GM18867 (cell line): ENCODE measurements around the gene CAPZB.

Experiments
- ATAC-seq: cut with Tn5 transposase; IDR thresholded peaks from one replicate; pipeline ENCODE4 v1.9.1; 2021; ENCODE audit warnings: mild to moderate bottlenecking, moderate library complexity; ENCODE audit not compliant: unreplicated experiment

Gene CAPZB

DNA sequence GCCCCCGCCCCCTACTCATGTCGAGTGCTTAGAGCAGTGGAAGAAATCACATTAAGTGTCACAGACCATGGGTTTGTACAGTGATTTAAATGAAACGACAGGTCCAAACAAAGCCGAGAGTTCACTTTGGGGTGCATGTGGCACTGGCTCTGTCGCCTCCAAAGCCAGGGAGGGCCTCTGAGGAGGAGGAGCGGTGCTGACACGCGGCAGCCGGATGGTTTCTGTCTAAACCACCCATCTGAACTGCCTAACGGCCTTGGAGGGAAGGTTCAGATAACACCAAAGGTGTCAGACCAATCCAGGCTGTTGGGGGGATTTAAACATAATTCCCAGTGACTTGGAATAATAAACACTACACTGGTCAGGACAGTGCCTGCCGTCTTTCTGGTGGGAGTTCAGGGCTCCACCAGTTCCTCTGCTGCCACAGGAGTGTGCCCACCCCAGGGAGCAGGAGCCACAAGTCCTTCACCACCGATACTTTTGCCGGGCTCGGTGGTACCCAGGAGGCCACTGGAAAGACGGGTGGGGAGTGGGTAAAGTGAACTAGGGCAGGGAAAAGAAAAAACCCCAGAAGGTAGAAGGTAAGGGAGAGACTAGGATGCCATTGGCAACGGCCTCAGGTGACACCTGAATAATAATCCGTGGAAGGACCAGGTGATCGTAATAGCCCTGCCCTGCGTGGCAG is 95.0 kb downstream of the CAPZB start:
- no peak for ATAC-seq

DNA sequence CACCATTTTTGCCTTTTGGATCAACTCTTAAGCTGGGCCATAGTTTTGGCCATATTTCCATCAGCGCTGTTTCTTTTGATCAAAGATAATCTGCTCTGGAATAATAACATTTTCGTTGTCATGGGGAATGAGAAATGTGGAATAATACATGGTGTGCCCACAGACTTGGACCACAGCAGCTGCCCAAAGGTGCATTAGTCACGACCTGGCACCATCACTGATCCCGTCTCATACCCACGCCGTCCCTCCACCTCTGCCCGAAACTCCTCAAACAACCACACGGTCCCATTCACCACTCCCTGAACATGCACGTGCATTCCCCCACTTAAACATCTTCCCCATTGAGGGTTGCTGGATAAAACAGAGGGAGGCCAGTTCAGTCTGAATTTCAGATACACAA is 96.4 kb downstream of the CAPZB start:
- no peak for ATAC-seq

DNA sequence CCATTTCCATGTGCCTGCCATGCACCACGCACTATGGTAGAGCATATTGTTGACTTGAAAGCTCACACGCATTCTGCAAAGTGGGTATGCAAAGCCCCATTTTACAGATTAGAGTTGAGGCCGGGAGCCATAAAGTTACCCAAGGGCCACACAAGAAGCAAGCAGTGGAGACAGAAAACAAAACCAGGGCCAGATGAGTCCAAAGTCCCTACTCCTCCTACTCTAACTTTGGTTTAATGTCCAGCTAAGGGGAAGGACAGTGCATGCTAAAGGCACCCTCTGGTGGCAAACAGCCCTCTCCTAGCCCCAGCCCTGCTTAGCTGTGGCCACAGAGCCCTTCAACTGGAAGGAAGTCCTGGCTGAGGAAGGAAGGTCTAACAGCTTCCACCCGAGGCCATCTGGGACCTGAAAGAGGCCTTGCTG is 98.3 kb downstream of the CAPZB start:
- ATAC-seq: no peak

DNA sequence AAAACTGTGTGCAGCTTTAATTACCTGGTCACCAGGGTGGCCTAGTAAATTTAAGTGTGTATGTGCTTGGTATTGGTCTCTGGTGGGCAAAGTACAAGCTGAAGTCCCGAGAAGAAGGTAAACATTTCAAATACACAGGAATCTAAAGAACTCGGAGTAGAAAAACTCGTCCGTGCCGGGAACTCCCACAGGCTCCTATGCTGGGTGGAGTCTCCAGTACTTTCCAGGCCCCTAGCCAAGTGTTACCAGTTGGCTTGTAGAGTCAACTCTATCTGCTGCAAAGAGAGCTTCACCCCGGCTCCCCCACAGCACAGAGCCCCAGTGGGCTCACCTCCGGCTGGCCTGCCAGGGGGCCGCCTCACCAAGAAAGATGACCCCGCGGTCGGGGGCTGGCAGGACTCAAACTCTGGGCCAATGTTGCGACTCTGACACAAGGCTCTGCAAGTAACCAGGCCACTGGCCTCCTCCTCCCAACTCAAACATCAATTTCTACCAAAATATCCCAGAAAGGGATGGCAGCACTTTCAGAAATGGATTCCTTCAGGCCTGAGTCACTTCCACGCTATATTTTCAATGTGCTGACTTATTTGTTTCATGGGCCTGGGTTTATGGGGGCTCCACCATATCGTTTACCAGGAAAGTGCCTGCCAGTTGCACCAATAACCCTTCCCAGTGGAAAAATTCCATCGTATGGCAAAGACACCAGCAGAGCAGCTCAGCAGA is 99.3 kb downstream of the CAPZB start:
- ATAC-seq: no peak

DNA sequence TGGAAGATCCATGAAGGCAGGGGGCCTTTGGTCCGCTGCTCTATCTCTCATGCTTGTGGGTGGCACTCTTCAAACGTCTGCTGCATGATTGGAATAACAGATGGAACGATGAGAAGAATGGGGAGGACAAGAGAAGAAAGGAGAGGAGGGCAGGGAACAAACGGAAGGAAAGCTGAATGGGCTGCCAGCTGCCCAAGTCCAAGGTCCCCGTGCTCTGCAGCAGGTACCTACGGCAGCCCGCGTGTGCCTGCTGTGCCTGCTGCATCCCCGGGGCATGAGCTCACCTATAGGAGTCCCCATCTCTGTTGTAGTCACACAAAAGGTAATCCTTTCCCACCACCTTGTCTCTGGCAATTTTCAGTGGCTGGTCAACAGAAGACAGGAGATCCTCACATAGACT is 100.1 kb downstream of the CAPZB start:
- no peak for ATAC-seq

DNA sequence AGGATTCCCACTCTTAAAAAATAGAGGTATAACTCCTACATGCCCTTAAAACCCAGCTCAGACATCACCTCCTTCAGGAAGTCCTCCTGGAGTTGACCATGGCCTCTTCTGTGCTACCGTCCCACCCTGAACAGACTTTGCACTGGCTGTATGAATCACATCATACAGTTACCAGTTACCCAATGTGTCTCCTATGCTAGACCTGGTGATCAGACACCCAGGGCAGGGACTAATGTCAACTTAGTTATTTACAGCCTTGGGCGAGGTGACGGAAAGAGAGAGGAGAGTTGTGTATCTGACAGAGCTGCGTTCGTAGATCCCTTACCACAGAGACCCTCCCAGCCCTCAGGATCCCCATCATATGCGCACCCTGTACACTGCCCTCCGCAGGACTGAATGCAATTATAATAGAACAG is 100.6 kb downstream of the CAPZB start:
- no peak for ATAC-seq

DNA sequence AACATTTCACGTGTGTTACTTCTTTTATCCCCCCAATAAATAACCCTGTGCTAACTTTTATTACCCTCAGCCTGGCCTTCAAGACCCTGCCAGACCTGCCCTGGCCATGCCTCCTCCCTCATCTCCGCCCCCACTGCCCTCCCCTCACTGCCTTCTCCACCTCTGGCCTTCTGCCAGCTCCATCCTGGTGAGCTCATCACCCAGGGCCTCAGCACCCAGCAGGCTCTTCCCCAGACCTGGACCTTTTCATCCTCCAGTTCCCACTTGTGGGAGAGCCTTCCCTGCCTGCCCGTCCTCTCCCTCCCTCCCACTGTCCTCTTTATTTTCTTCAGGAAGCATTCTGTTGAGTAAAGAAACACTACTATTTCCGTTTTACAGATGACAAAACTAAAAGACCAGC is 101.2 kb downstream of the CAPZB start:
- ATAC-seq: no peak

DNA sequence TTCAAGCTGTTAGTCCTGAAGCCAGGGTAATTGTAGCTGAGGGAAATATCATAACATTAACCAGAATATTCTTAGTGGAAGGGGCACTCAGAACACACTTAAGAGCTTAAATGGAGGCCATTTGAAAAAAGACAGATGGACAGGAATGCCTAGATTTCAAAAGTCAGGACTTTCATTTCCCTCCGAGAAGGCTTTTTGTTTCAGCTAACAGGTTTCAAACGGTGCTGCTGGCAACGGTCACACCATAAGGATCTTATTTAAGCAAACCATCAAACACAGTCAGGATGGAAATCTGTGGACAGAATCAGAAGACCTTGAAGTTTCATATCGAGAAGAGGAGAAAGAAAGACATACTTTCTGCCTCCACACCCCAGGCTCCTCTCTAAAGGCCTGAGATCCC is 103.1 kb downstream of the CAPZB start:
- no peak for ATAC-seq

DNA sequence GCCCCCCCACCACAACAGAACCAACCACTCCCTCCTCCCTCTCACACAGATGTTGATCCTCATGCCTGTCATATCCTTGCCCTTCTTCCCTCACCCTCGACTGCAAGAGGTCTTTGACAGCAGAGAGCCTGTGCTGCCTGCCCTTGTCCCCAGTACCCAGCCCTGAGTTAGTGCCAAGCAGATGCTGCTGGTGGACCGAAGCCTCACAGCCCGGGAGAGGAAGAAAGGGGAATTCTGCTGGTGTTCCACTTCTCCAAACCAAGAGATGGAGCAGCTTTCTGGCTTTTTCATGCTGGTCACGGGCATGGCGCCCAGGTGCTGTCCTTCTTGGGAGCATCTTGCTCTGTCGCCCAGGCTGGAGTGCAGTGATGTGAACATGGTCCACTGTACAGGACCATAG is 104.1 kb downstream of the CAPZB start:
- ATAC-seq: no peak

DNA sequence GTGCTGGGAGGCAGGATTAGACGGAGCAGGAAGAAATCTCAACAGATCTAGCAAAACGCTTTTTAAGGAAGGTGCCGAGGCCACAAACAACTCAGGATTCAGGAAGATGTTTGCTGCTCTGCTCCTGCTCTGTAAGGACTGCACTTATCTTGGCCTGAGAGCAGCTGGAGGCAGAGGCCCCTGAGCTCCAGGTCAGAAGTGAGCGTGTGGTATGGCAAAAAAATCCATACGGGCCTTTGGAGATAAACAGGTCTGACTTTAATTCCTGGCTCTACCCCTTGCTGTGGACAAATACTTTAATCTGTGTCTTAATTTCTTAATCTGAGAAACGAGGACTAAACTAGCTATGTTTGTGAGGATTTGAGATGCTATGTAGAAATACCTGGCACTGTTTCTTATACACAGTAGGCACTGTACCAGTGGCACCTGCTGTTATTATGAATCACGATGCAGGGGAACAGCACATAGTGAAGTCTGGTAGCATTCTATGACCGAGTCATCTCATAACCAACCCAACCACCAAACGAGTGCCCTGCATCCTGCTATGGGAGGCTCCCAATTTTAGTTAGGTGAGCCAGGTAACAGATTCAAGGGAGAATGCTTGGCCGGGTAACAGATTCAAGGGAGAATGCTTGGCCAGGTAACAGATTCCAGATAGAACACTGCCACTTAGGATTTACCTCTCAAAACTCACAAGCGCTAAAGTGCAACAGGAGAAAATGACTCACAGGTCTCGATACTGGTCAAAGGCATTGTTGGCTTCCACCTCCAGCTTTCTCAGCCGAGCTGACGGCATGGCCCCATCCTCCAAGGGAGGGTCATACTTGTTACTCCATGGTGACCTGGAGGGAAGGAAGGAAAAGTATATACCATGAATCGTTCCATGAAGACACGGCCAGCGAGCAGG is 107.3 kb downstream of the CAPZB start:
- ATAC-seq: no peak

DNA sequence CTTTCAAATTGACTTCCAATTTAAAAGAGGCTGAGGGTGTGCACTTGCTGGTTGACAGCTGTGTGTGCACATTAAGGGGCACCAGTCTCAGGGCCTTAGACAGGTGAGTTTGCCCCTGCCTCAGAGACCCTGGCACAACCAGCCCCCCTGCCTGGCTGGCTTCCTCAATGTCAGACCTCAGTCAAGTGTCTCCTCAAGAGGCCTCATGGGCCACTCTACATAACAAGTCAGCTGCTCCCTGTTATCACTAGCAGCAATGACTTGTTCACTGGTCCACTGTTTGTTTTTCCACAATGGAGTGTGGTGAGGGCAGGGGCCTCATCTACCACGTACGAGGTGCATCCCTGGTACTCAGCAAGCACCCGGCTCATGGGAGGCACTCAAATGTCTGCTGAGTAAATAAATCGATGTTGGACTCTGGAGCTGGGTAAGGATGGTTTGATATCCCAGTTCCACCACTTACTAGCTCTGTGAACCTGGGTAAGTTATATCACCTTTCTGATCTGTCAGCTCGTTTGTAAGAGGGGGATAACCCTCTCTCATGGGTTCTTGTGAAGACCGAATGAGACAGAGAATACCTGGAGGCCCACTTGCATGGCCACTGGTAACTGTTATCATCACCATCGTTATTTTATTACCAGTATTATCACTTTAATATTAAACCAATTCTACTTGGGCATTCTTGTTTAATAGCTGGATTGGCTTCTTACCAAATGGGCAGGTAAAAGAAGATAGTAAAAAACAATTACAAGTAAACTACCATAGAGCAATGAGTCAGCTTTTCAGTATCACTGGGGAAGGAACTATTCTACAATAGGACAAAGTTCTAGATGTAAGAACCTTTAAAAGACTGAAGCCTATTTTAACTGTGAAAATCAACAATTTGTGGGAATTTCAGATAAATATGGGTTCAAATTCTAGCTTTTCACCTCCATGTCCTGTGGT is 108.6 kb downstream of the CAPZB start:
- no peak for ATAC-seq

DNA sequence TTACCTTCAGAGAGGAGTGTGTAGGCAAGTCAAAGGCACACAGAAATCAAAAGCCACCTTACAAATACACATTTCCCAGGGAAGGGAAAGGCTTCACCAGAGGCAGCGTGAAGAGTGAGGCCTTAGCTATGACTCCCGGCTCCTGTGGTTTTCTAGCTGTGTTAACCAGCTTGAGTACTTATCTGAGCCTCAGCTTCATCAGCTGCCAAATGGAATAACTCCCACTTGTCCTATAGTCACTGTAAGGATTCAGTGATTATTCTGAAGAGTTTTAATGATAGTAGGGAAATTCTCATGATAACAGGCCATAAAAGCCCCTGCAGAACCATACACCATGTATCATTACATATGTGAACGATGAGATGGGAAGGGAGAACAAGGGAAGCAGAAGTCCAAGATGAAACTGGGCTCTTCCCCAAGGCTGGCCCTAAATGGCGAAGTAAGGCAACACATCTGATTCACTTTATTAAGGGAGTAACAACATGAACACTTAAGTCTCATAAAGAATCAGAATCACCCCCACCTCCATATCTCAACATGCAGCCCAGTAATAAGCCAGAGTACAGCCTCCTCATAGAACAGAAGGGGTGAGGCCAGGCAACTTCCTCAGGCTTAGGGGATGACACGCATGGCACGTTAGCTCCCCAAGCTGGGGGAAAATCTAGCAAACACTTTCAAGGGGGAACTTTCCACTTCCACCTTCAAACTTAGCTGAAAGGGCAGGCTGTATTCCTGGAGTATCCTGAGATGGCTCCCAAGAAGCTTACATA is 109.5 kb downstream of the CAPZB start:
- ATAC-seq: no peak

DNA sequence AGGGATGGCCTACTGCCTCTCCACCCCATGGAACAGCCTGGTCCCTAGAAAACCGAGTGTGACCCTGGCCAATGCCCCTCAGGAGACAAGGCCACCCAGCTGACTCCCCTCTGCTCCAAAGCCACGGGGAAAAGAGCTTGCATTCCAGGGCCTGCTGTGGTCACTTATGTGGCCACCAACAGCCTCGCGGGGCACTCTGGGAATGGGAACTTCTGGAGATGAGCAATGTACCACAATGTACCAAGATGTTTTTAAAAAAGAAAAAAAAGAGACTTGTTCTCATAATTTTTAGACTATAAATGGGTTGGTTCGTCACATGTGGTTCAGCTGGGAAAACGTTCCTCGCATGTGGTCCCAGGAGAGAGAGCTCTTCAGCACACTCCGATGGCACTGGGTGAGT is 110.4 kb downstream of the CAPZB start:
- ATAC-seq: no peak

DNA sequence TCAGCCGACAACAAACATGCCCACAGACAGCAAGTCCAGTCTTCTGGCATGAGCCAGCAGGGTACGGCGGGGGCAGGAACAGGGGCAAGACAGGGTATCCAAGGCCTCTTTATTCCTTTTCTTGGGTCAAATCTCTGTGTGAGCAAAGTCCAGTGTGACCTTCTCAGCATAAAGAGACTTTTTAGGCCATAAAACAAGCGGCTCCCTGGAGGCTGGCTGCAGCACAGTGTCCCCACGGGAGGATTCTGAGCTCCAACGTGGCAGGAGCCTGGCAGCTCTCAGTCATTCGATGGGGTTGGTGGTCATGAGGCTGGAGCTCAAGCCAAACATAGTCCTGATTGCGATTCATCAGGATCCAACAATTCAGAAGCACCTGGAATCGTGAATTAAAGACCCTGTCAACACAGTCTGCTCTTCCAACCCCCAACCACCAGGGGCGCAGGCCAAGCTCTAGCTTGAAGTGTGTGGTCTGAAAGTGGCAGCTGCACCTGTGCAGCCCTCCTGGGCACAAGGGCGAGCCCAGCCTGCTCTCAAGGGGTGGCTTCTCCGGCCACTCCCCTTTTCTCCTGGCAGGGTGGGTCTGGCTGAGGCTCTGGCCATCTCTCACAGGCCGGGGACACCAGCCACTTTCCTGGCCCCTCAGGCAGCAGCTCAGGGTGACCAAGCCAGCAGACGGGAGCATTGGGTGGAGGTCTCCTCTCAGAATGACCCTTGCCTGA is 111.1 kb downstream of the CAPZB start:
- no peak for ATAC-seq

DNA sequence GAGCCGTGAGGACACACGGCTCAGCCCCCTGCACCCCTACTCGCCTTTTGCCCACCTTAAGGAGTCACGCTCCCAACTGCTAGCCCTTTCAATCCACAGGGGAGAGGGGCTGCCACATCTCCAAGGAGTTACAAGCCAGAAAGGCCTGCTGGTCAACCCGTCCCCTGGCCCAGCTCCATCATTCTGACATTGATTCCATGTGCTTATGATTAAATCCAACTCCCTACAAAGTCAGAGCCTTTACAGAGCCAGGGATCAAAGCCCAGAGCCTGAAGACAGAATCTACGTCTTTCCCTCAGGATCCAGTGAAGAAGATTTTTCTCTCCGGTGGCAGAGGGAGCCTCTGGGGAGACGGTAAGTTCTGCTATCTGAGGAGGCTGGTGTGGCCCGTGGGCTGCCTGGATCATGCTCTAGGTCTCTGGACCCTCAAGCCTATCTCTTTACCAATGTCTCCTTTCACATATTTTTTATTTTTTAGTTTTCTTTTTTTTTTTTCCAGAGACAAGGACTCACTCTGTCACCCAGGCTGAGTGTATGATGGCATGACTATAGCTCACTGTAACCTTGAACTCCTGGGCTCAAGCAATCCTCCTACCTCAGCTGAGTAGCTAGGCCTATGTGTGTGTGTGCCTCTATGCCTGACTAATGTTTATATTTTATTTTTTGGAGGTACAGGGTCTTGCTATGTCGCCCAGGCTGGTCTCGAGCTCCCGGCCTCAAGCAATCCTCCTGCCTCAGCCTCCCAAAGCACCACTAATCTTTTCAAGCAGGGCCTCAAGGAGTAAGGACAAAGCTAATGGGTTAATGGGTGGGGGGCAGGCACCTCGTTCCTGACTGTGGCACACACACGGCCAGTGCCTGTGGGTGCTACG is 111.9 kb downstream of the CAPZB start:
- no peak for ATAC-seq

DNA sequence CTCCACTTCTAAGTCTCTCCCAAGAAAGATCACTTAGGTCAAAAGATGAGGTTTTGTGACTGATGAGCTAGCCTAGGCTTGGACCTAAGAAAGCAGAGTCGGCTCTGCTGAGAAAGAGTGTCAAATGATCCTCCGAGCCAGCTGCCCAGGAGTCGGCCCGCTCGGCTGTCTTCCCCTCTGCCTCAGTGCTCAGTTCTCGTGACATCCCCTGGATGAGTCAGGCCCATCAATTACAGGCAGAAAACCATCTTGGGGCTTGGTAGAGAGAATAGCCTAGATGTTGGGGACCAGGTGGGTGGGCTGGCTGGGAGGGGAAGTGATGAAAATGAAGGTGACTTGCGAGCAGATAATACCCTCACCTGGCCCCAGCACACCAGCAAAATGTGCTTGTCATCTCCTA is 112.7 kb downstream of the CAPZB start:
- no peak for ATAC-seq

DNA sequence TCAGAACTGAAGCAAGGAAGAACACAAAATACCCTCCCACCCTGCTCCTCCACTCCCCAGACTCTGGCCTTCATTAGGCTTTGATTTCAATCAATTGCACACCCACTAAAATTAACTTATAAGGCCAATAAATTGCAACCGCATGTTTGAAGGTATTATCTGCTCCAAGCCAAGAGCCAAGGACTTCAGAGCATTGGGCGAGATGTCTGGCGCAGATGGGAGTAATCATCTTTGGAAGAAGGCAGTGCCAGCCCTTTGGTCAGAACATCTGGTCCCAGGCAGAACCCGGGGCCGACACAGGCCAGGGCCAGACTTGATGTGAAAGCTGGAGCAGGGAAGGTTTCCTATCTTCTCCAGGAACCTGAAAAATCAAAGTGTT is 113.2 kb downstream of the CAPZB start:
- ATAC-seq: no peak
